Measurements from ENCODE around the gene FHIT.

DNA sequence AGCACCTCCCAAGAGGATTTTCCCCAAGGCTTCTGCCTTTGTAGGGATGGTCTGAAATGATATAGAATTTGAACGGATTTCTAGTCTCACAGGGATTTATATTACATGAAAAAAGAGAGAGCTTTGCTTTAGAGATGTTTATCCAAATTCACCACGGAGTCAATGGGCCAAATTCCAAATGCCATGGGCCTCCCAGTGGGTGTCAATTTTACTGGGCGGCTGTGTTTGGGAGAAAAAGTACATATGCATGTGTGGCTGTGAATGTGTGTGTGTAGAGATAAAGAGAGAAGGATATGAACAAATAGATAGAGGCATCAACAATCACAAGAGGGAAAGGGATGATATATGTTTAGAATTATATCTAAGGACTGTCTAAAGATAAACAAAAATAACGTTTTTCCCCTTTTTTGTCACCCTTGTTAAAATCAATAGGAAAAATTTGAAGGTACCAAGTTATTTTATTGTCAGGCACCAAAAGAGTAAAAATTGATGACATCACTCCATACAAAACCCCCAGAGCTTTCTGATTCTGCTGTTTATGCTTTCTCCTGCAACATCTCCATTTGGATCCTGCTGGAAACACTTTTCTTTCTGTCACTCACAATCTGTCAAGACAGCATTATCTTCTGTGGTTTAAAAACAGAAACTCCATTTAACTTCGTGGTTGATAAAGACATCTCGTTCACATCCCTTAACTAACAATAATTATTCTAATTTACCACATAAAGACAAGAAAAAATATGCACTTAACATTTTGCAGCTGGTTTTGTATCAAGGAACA, 160.7 kb downstream of the FHIT start:
- no peak for TF ChIP-seq GATA3 (IDR thresholded peaks at IDR 0.05; ENCODE audit: low read depth, low read length)
- TF ChIP-seq GATA2 (IDR thresholded peaks at IDR 0.05; ENCODE audit: low read depth, low read length), result no peak

Measured in SH-SY5Y (cell line).